Colon (tissue), 2 donors: ENCODE results near the gene PDIA5.
"Not testable (repeated sequence)": the region's sequence is repeated elsewhere in the genome, so short reads cannot be mapped to it uniquely, and the experiment has no call there.

Experiments
- FAIRE-seq: peaks from 2 replicates; lab custom pipeline; 2012; peaks lifted over from hg19 to GRCh38; lab: Jason Lieb, UNC
- donor health status: control.
- donor health status: control.

The PDIA5 gene

DNA sequence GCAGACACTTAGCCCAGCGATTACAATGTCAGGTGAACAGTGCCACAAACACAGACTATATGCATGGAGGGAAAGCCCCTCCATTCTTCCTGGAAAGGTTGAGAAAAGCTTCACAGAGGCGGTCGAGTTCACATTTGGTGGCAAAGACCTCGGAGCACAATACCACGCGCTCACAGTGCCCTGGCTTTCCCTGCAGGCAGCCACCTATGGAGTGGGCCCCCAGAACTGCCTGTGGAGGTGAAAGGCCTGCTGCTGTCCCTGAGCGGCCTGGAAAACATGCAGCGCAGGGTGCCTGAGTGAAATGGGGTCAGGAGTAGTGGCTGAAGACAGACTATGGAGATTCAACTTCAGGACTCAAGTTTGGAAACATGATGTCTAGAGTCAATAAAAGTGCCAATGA, 26.9 kb downstream of the PDIA5 start:
- FAIRE-seq = no peak

DNA sequence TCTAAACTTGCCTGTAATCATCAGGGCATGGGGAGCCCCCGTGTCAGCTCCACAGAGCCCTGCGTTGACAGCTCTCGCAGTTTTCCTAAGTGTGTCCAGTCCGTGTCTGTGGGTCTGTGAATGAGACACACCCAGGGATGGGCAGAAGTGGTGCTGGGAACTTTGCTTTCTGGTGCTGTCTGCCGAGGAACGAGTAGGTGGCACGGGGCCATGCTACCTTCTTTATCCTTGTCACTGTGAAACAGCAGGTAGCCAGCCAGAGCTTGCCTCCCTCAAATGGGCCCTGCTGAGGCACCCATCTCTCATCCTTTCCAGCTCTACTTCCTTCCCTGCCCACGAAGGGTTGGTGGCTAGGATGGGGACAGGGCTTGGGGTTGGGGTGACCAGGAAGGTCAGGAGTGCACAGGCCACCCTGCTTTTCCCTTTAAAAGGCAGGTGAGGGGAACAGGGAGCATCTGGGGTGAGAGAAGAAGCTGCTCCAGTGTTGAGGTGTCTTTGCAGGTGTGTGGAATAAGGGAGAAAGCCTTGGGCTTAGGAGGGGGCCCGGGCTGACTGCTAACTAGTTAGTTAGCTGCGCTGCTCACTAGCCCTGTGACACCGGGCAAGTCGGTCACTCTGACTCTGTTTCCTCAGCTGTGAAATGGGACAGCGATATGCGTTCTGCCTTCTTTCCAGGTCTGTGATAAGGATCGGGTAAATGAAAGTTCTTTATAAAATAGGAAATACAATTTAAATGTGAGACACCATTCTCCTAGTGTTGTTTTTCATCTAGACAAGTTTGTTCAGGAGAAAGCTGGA, 27.9 kb downstream of the PDIA5 start:
- FAIRE-seq = no peak

DNA sequence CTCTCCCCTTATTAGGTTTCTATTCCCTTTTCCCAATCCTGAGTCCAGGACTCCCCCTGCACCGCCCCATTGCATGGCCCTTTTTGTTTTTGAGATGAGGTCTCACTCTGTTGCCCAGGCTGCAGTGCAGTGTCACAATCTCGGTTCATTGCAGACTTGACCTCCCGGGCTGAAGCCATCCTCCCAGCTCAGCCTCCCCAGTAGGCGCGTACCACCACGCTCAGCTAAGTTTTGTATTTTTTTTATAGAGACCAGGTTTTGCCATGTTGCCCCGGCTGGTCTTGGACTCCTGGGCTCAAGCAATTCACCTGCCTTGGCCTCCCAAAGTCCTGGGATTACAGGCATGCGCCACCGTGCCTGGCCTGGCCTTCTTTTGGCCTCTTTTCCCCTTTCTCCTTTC, 29.3 kb downstream of the PDIA5 start:
- no peak for FAIRE-seq

DNA sequence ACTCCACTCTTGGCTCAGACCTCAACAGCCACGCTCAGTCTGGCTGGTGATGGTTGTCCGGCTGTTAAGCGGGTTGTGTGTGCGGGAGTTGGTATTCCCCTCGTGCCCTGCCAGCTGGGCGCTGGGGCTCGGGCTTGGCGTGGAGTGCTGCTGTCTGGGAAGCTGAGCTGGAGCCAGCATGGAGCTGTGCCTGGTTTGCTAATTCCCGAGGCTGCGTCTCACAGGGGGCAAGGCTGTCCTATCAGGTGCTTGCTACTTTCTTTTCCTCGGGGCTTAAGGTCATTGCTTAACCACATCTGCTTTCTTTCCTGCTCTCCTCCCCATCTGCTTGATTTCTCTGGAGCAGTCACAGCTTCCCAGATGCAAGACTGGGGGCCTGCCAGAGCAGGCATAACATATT, 29.9 kb downstream of the PDIA5 start:
- no peak for FAIRE-seq

DNA sequence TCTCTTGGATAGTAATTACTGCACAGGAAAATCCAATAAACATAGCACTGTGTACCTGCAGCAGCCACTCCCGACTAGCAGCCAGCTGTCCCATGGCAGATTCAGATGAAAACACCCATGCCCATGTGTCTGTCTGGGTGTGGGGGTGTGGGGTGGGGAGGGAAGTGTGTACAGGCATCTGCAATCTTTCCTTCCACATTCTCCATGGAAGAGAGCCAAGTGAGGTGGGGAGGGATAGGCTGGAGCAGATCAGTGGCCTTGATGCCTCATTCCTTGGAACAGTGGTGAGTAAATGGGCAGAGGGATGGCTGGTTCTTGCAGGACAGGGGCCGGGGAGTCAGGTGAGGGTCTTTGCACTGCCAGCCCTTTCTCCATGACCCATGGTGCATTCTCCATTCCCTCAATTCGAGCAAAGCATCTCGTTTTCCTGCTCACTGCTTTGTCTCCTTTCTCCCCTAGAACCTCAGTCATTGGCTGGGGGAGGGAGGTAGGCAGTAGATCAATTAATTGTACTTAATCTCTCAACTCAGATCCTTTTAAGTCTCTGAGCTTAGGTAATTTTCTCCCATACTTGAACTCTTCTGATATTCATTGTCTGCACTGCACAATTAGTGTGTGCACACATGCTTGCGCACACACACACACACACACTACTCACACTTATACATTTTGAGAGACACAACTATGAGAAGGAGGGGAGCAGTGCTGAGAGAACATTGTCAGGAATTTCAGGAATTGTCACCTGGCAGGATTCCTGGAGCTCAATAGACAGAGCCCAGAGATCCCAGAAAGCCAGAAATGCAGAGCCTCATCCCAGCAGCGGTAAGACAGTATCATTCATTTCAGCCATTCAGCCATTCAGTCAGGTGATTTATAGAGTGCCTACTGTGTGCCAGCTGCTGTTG, 31.9 kb downstream of the PDIA5 start:
- FAIRE-seq = no peak

DNA sequence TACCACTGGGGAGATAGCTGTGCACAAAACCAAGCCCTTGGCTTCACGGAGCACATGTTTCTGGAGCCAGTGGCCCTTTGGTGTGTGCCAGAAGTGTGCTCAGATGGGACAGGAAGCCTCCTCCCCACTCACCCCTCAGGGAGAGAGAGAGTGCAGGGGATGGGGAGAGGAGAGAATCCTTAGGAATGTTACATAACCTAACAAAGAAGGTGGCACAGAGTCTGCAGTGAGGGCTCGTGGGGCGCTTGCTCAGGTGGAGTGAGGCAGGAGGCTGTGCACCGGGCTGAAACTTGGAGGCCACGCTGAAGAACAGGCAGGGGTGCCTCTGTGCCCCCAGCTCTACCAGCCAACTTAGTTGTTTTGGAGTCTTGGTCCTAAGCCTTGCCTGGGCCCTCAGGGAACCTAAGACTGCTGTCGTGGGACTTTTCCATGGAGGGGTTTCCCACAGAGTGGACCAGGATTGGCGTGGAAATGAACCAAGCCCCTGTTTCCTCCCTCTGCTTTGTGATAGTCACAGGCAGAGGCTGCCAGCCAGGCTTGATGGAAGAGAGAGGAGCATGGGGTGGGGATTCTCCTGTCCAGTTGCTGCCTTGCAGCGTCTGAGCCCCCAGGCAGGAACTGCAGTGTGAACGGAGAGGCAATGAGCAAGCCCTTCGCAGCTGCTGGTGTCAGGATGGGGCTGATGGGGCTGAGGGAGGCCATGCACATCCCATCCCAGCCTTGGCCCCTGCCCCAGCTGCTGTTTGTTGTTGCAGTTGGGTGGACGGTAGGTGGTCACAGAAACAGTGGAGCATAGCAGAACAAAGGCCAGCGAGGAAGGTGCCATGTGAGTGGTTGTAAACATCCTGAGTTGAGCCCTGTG, 32.7 kb downstream of the PDIA5 start:
- FAIRE-seq = no peak

DNA sequence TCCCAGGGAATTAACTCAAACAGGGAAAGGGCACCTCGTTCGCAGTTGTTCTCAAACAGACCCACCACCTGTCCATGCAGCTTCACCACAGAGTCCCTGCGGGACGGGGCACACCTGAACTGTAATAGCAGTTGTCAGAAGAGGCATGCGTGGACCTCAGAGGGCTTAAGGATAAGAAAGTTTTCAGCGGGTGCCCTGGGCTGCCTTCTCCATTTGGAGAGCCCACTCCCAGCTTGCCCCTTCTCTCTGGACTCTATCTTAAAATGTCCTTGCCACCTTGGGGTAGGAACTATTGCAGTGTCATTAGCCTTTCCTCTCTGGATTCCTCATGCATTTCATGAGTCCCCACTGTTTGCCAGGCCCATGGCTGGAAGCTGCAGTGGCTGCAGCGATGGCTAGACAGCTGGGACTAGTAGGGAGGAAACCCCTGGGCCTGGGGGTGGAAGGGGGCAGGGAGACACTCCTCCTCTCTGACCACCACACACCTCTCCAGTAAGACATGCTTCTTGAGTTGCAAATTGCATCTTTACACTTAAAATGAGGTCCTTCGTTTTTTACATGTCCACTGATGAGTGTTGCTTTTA, 33.5 kb downstream of the PDIA5 start:
- FAIRE-seq = no peak

DNA sequence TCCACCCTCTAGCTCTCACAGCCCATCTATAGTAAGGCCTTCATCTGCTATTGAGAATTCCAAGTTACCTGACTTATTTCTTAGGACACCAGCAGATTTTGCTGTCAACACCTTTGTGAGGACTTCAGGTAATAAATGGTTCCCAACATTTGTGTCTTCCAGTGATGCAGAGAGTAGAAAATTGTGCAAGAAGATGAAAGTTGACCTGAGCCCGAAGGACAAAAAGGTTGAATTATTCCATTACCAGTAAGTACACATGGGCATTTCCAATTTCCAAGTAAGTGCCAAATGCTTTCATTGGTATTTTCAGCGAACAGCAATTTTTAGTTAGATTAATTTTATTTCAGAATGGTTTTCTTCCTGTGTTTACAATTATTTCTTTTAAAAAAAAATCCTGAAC, 35.4 kb downstream of the PDIA5 start:
- no peak for FAIRE-seq

DNA sequence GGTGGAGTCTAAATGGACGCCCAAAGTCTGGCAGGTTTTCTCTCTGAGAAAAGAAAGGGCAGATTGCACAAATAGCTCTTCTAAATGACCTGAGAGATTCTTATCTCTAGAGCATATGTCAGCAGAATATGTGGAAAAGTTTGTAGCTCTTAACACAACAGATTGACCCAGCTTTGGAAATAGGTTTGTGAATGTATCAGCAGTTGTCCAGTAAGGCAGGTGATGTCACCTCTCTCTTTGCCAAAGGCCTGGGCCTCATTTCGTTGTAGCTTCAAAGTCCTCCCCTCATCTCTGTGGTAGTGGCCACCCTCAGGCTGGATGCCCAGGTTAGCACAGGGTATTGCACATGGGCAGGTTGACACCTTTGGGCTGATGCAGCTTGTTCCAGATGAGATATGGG, 36.0 kb downstream of the PDIA5 start:
- FAIRE-seq = no peak

DNA sequence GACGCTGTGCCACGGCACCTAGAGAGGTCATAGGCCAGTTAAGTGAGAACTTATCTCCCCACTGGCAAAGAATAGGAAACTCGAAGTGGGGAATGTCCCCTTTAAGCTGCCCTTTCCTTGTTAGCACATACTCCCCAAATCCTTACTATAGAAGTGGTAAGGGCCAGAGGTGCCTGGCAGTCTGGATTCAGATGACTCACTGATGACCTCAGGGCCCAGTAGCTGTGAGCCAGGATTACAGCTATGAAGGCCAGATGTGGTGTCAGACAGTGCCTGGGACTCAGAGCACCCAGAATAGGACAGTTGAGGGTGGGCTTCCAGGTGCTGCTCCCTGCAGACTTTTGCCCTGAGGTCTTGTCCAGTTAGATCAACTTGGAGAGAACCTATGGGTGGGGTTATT, 37.7 kb downstream of the PDIA5 start:
- FAIRE-seq = no peak

DNA sequence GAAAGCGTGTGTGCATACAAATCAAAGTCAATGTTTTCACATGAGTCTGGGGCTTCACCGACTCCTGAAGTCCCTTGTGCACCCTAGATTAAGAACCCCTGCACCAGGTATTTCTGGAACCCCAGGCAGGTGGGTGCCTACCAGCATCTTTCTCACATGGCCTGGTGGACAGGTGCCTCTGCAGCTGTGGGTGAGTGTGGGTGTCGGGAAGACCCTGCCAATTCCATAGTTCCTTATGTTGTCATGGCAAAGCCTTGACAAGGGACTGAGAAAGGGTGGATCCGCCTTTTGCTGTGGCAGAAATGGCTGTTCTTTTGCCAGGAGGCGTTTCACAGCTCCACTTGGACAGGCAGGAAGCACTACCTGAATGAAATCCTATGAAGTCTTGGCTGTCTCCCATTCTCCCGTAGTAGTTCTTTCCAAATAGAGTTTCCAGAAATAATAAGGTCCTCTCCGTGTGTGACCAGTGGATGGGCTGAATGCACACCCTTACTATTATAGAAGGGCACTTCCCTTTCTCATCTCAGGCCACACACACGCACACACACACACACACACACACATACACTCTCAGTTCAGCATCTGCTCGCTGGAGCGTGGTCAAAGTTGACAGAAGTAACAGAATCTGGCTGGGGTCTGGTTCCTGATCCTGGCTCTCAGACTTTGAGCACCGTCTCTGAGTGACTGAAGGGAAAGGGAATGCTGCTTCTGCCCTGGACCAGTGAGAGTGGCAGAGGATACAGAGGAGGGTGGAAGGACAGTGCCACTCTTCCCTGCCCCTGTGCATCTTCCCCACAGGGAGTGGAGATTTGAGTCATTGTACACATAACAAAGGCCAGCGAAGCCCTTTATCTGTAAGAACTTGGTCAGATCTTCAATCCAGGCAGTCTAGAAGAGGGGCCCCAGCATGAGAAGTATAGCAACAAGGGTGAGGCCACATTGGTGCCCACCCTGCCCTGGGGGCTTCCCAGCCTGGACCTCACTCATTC, 38.7 kb downstream of the PDIA5 start:
- FAIRE-seq = no peak

DNA sequence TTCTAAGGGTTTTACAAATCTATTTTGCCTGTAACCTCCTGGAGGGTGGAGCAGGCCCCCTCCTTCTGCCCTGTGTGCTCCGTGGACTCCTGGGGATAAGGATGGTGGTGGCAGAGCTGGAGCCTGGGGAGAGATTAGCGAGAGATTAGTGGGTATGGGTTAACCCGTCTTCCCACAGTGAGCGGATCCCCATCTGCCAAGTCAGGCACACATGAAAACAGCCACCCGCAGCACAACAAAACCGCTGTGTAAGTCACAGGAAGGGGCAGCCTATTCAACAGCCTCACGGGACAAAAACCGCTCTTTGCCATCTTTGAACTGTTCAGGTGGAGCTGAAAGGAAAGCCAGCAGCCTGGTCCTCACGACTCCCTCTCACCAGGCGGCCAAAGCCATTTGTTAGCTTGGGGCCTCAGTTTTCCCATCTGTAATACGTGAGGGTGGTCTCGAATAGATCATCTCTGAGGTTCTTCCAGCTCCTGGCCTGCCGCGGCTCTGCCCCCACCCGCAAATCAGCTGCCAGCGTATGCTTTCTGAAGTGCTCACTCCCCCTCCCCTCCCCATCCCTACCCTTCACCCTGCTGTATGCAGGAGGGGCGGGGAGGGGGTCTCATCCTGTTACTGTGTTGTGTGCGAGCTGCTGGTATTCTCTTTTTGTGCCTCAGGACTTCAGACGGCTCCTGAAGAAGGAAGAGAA, 43.6 kb downstream of the PDIA5 start:
- no peak for FAIRE-seq

DNA sequence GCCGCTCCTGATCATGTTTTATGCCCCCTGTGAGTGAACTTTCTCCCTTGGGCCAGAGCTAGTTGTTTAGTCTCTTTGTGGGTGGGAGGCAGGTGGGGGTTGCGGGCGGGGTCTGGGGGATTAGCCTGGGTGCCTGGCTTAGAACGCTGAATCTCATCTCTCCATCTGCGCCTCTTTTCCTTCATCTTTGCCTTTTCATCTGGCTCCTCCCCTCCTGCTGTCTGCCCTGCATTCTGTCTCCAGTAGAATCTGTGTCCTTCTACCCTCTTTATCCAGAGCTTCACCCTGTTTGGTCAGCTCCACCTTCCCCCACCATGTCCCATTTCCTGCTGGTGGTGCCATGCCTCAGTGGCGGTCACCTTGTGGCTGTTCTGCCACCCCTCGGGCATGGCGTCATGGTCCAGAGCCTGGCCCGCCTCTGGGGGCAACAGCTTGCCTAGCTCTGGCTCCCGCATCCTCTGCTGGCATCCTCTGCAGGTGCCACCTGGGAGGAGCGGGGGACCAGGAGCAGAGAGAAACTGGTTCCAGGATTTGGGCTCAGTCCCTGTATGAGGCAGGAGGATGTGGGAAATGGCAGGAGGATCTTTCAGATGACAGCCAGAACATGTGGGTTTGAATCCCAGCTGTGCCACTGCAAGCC, 44.3 kb downstream of the PDIA5 start:
- FAIRE-seq = no peak

DNA sequence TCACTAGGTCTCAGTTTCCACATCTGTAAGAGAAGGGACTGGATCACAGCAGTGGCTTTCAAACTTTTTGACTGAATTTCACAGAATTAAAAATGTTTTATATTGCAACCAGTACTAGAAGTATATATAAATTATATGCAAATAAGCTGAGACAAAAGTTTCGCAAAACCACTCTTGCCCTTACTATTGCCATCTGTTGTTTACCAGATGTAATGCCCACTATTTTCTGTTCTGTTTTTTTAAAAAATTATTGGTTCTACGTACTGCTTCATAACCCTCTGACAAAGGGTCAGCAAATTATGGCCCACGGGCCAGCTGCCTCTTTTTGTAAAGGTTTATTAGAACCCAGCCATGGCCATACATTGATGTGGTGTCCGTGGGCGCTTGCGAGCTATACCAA, 44.8 kb downstream of the PDIA5 start:
- FAIRE-seq = no peak

DNA sequence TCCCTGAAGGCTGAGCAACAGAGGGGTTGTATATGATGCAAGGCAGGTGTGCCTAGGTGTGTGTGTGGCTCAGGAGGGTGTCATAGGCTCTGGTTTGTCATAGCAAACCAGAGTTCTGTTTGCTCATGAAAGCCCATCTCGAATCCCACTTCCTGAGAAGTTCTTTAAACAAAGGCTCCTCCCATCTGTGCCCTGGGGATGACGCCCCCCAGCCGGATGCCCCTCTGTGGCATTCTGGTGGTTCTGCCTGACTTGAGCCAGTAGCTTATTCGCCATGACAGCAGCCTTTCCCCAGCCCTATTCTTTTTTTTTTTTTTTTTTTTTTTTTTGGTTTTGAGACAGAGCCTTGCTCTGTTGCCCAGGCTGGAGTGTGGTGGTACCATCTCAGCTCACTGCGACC, 45.4 kb downstream of the PDIA5 start:
- FAIRE-seq = no peak

DNA sequence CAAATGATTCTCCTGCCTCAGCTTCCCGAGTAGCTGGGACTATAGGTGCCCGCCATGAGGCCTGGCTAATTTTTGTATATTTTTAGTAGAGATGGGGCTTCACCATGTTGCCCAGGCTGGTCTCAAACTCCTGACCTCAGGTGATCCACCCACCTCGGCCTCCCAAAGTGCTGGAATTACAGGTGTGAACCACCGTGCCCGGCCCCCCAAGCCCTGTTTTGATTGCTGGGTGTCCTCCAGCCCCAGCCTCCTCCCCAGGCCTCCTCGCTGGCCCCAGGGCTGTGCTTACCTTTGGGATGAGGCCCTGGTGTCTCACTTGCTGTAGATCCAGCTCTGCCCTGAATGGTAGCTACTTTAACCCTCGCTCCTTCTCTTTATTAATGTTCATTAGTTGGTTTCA, 45.8 kb downstream of the PDIA5 start:
- FAIRE-seq = not testable (repeated sequence)

DNA sequence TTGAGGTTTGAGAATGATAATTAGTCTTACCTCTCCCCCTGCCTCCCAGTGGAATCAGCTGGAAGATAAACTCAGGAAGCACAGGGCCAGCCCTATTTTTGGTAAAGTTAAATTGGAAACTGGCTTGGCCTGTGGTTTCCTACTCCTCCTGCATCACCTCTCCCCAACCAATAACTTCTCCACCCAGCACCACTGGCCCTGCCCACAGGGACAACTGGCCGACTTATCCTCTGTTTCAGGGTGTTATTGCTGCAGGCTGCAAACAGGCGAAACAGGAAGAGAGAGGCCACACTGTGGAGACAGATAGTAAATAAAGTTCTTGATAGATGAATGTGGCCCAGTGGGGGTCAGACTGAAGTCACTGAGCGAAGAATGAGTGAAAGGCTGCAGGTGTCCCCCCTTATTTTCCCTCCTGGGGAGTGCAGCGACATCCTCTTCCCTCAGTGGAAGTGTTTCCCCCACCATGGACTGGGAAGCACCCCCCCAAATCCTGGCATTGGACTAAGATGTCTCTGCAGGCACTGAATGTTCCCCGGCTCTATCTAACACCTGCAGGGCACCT, 47.1 kb downstream of the PDIA5 start:
- FAIRE-seq = no peak

DNA sequence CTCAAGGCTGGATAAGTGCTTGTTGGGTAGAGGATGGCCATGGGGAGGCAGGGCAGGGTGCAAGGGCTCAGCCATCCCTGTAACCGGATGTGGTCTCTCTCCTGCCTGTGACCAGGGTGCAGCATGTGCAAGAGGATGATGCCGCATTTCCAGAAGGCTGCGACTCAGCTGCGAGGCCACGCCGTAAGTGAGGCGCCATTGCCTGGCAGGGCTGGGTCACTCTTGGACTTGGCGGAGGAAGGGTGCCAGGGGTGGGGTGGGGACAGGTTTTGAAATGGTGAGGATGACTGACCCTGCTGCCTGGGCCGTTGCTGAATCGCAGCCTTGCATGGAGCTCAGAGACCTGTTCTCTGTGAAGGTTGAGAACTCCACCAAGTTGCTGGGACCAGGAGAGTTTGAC, 49.3 kb downstream of the PDIA5 start:
- no peak for FAIRE-seq

DNA sequence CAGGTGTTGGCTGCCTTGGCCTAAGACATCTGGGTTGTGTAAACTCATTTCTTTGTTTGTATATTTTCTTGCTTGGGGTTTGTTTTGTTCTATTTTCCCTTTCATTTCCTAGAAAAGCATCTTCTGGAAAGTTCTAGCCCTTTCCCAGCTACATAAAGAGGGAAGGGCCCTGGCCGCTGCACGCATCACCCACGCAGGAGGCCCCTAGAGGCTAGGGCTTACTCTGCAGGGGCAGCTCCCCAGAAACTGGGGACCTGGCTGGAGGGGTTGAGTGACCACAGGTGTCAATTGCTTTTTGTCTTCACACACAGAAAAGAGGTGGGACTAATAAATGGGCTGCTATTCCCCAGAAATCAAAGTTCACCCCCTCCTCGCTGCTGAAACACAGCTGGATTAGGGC, 52.6 kb downstream of the PDIA5 start:
- no peak for FAIRE-seq
